ENCODE results near the gene SETX. TPM values are rescaled to one million over a fixed set of nuclear protein-coding genes. Genes with fewer than 3 reads are reported as not detected.

The SETX gene
- total RNA-seq, 1 donor from 2014 or later = 47.2 TPM

GRCh38 chr9:132249690-132250089 lies 105.1 kb downstream of the SETX start:
- Mint-ChIP-seq H3K4me1 (ENCODE audit: low read depth) (no peaks in the 10 kb centered on the region), H3K27ac (no peak overlapping the region), H3K27me3 (peaks cover 6% of the 10 kb centered on the region), H3K9me3 (ENCODE audit: low read depth) (peaks cover 3% of the 10 kb centered on the region), H3K4me3 (ENCODE audit: low read depth) (no peak overlapping the region), H3K36me3 (ENCODE audit: insufficient read depth) (no peaks in the 10 kb centered on the region)
- no peak for DNase-seq (ENCODE audit: low spot score, unreplicated experiment)
- TF ChIP-seq CTCF (IDR thresholded peaks at IDR 0.05; ENCODE audit: unreplicated experiment) = no peak

GRCh38 chr9:132249123-132249522 lies 105.7 kb downstream of the SETX start:
- Mint-ChIP-seq H3K27me3 (peaks cover 12% of the 10 kb centered on the region), H3K4me1 (ENCODE audit: low read depth) (no peaks in the 10 kb centered on the region), H3K27ac (no peak overlapping the region), H3K36me3 (ENCODE audit: insufficient read depth) (no peaks in the 10 kb centered on the region), H3K4me3 (ENCODE audit: low read depth) (no peak overlapping the region), H3K9me3 (ENCODE audit: low read depth) (peaks cover 3% of the 10 kb centered on the region)
- TF ChIP-seq CTCF (IDR thresholded peaks at IDR 0.05; ENCODE audit: unreplicated experiment) = no peak
- no peak for DNase-seq (ENCODE audit: low spot score, unreplicated experiment)

GRCh38 chr9:132247942-132248341 lies 106.8 kb downstream of the SETX start:
- Mint-ChIP-seq H3K27ac (no peak overlapping the region), H3K4me1 (ENCODE audit: low read depth) (no peaks in the 10 kb centered on the region), H3K4me3 (ENCODE audit: low read depth) (no peak overlapping the region), H3K9me3 (ENCODE audit: low read depth) (peaks cover 3% of the 10 kb centered on the region), H3K27me3 (peaks cover 22% of the 10 kb centered on the region), H3K36me3 (ENCODE audit: insufficient read depth) (no peaks in the 10 kb centered on the region)
- no peak for DNase-seq (ENCODE audit: low spot score, unreplicated experiment)
- no peak for TF ChIP-seq CTCF (IDR thresholded peaks at IDR 0.05; ENCODE audit: unreplicated experiment)

GRCh38 chr9:132245465-132245864 lies 109.3 kb downstream of the SETX start:
- H3K4me1 Mint-ChIP-seq (ENCODE audit: low read depth) = peaks cover 6% of the 10 kb centered on the region
- no peak overlapping the region for H3K27ac Mint-ChIP-seq
- no peak for DNase-seq (ENCODE audit: low spot score, unreplicated experiment)
- no peaks in the 10 kb centered on the region for H3K9me3 Mint-ChIP-seq (ENCODE audit: low read depth)
- H3K27me3 Mint-ChIP-seq = peaks cover 34% of the 10 kb centered on the region
- no peak for TF ChIP-seq CTCF (IDR thresholded peaks at IDR 0.05; ENCODE audit: unreplicated experiment)
- no peak overlapping the region for H3K4me3 Mint-ChIP-seq (ENCODE audit: low read depth)
- H3K36me3 Mint-ChIP-seq (ENCODE audit: insufficient read depth) = no peaks in the 10 kb centered on the region

GRCh38 chr9:132244582-132245455 lies 110.0 kb downstream of the SETX start:
- H3K36me3 Mint-ChIP-seq (ENCODE audit: insufficient read depth) = no peaks in the 10 kb centered on the region
- H3K9me3 Mint-ChIP-seq (ENCODE audit: low read depth) = no peaks in the 10 kb centered on the region
- DNase-seq (ENCODE audit: low spot score, unreplicated experiment) = no peak
- no peak overlapping the region for H3K4me3 Mint-ChIP-seq (ENCODE audit: low read depth)
- no peak overlapping the region for H3K27ac Mint-ChIP-seq
- H3K4me1 Mint-ChIP-seq (ENCODE audit: low read depth) = peaks cover 6% of the 10 kb centered on the region
- no peak for TF ChIP-seq CTCF (IDR thresholded peaks at IDR 0.05; ENCODE audit: unreplicated experiment)
- H3K27me3 Mint-ChIP-seq = peaks cover 34% of the 10 kb centered on the region
